Measurements from ENCODE around the gene TMC5. TPM values are rescaled to one million over a fixed set of nuclear protein-coding genes. Genes with fewer than 3 reads are reported as not detected.

The TMC5 gene
- total and polyA plus RNA-seq, 7 donors, result 0.01 to 0.04 TPM; not detected in 5

DNA sequence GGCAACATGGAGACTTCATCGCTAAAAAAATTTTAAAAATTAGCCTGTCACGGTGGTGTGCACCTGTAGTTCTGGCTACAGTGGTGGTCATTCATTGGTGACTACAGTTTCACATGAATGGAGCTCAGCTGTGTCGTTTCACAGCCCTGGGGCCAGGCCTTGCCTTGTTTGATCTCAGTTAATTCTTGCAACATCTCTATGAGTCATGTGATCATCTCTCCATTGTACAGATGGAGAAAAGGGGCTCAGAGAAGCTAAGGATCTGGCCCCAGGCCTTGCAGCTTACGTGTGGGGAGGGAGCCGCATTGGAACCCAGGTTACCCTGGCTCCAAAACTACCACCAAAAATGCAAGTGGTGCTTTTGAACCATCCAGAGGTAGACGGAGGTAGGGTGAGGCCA is 54.8 kb downstream of the TMC5 start:
- no peak for DNase-seq
- no peak overlapping the region for H3K4me3 ChIP-seq
- TF ChIP-seq, protein P1, sequence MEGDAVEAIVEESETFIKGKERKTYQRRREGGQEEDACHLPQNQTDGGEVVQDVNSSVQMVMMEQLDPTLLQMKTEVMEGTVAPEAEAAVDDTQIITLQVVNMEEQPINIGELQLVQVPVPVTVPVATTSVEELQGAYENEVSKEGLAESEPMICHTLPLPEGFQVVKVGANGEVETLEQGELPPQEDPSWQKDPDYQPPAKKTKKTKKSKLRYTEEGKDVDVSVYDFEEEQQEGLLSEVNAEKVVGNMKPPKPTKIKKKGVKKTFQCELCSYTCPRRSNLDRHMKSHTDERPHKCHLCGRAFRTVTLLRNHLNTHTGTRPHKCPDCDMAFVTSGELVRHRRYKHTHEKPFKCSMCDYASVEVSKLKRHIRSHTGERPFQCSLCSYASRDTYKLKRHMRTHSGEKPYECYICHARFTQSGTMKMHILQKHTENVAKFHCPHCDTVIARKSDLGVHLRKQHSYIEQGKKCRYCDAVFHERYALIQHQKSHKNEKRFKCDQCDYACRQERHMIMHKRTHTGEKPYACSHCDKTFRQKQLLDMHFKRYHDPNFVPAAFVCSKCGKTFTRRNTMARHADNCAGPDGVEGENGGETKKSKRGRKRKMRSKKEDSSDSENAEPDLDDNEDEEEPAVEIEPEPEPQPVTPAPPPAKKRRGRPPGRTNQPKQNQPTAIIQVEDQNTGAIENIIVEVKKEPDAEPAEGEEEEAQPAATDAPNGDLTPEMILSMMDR (IDR thresholded peaks at IDR 0.05), result no peak
- no peak for ATAC-seq
- no peaks in the 10 kb centered on the region for H3K36me3 ChIP-seq (ENCODE audit: insufficient read depth in 1 of 2, low read depth in 1 of 2)
- no peak overlapping the region for H3K27ac ChIP-seq
- WGBS, 3 donors, result 70 to 78% (median 74%) methylated on average over 6 of the region's 6 CpGs
- H3K9me3 ChIP-seq, result no peaks in the 10 kb centered on the region
- intact Hi-C loops (cut with DNase I), result no loop called here
- H3K27me3 ChIP-seq (ENCODE audit: insufficient read depth in 3 of 3, low read length in 2 of 3), result peaks cover 0 to 4% (median 0%) of the 10 kb centered on the region in 3 donors
- H3K4me1 ChIP-seq, result no peaks in the 10 kb centered on the region

DNA sequence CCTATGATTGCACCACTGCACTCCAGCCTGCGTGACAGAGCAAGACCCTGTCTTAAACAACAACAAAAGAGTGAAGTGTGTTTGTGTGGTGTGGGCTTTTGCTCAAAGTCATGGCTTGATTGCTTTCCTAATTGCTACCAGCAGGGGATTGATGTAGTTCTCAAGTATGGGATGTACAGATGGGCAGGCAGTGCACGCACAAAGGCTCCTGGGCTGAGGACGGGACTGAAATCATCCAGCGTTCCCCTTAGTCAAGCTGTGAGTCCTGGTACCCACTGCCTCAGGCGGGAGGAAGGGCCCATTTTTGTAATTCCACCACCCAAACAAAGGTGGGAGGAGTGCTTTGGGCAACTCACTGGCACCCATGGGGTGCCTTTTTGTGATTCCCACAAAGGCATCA is 56.9 kb downstream of the TMC5 start:
- H3K4me3 ChIP-seq, result no peak overlapping the region
- peaks cover 0 to 3% (median 0%) of the 10 kb centered on the region in 3 donors for H3K27me3 ChIP-seq (ENCODE audit: insufficient read depth in 3 of 3, low read length in 2 of 3)
- ATAC-seq, result no peak
- TF ChIP-seq, protein P1 (IDR thresholded peaks at IDR 0.05), result no peak
- no peak overlapping the region for H3K27ac ChIP-seq
- H3K9me3 ChIP-seq, result no peaks in the 10 kb centered on the region
- 49 to 73% (median 56%) methylated on average over 5 of the region's 5 CpGs for WGBS, 3 donors
- intact Hi-C loops (cut with DNase I), result no loop called here
- H3K36me3 ChIP-seq (ENCODE audit: insufficient read depth in 1 of 2, low read depth in 1 of 2), result no peaks in the 10 kb centered on the region
- H3K4me1 ChIP-seq, result no peaks in the 10 kb centered on the region
- no peak for DNase-seq

DNA sequence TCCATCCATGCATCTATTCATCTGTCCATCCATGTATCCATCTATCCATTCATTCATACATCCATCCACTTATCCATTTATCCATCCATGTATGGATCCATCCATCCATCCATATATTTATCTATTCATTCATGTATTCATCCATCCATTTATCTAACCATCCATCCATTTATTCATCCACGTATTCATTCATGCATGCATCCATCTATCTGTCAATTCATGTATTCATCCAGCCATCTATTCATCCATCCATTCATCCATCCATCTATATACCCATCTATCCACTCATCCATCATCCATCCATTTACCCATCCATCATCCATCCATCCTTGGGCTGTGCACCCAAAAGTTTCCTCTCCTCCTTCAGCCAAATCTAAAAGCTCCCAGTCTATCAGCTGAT is 60.8 kb downstream of the TMC5 start:
- Histone ChIP-seq H3K36me3 (ENCODE audit: insufficient read depth in 1 of 2, low read depth in 1 of 2) (no peaks in the 10 kb centered on the region), H3K4me3 (no peak overlapping the region), H3K4me1 (no peaks in the 10 kb centered on the region), H3K9me3 (no peaks in the 10 kb centered on the region), H3K27ac (no peak overlapping the region), H3K27me3 (ENCODE audit: insufficient read depth in 3 of 3, low read length in 2 of 3) (peaks cover 0 to 6% (median 0%) of the 10 kb centered on the region in 3 donors)
- DNase-seq, result no peak
- TF ChIP-seq, protein P1 (IDR thresholded peaks at IDR 0.05), result no peak
- ATAC-seq, result no peak
- 48 to 91% (median 85%) methylated on average over 1 of the region's 1 CpG for WGBS, 3 donors
- intact Hi-C loops (cut with DNase I), result no loop called here

DNA sequence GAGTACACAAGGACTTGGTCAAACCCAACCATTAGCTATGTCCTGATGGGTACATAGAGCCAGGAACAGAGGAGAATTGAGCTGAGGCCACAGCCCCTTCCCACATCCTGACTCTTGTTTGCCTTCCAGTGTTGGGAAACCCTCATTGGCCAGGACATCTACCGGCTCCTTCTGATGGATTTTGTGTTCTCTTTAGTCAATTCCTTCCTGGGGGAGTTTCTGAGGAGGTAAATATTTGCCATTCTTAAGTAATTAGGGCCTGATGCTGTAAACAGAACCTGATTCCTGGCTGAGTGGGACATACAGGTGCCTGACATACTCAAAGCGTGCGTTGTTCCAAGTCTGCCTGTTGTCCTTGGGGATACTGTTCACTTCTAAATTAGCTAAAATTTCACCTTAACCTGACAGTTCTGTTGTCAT is 61.6 kb downstream of the TMC5 start:
- DNase-seq (no peak), ATAC-seq (no peak)
- intact Hi-C loops (cut with DNase I), result no loop called here
- H3K27ac ChIP-seq, result no peak overlapping the region
- TF ChIP-seq, protein P1 (IDR thresholded peaks at IDR 0.05), result no peak
- WGBS, 3 donors, result 65 to 69% (median 69%) methylated on average over 3 of the region's 3 CpGs
- H3K27me3 ChIP-seq (ENCODE audit: insufficient read depth in 3 of 3, low read length in 2 of 3), result peaks cover 0 to 6% (median 0%) of the 10 kb centered on the region in 3 donors
- no peaks in the 10 kb centered on the region for H3K4me1 ChIP-seq
- H3K4me3 ChIP-seq, result no peak overlapping the region
- no peaks in the 10 kb centered on the region for H3K9me3 ChIP-seq
- no peaks in the 10 kb centered on the region for H3K36me3 ChIP-seq (ENCODE audit: insufficient read depth in 1 of 2, low read depth in 1 of 2)

DNA sequence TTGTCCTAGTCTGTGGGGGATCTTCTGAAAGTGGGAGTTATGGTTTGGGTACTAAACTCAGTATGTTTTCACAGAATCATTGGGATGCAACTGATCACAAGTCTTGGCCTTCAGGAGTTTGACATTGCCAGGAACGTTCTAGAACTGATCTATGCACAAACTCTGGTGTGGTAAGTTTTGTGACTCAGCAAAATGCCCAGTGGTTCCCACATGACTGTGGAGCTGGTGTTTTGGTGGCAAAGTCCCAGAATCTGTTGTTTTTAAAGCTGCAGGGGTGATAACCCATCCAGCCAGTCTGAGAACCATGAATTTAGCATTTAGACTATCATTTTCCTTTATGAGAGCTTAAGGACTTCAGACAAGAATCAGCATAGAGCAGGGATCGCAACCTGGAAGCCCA is 63.6 kb downstream of the TMC5 start:
- intact Hi-C loops (cut with DNase I), result no loop called here
- H3K9me3 ChIP-seq, result no peaks in the 10 kb centered on the region
- TF ChIP-seq, protein P1 (IDR thresholded peaks at IDR 0.05), result no peak
- no peaks in the 10 kb centered on the region for H3K4me1 ChIP-seq
- no peak overlapping the region for H3K27ac ChIP-seq
- H3K4me3 ChIP-seq, result no peak overlapping the region
- ATAC-seq (no peak), DNase-seq (no peak)
- 73 to 78% (median 75%) methylated on average over 2 of the region's 2 CpGs for WGBS, 3 donors
- peaks cover 0 to 6% (median 0%) of the 10 kb centered on the region in 3 donors for H3K27me3 ChIP-seq (ENCODE audit: insufficient read depth in 3 of 3, low read length in 2 of 3)
- H3K36me3 ChIP-seq (ENCODE audit: insufficient read depth in 1 of 2, low read depth in 1 of 2), result no peaks in the 10 kb centered on the region
